ENCODE results near the gene AP4M1.

- TF ChIP-seq EZH2 (IDR thresholded peaks at IDR 0.05; ENCODE audit: borderline replicate concordance, low read length) (no peak), CTCF (IDR thresholded peaks at IDR 0.05; ENCODE audit: low read length) (no peak)
These were observed 5.2 kb downstream of the AP4M1 start for GRCh38 chr7:100106633-100107032.
